A673 (cell line): ENCODE data around the gene RHOG. TPM values are rescaled to one million over a fixed set of nuclear protein-coding genes. Genes with fewer than 3 reads are reported as not detected.

Experiments
- BruUV-seq: library from RNA; stranded (reverse); fragments of 400-500 nt; replicated peaks from 2 replicates; lab custom pipeline; 2021; lab: Mats Ljungman, UMichigan
- CTCF ChIA-PET: fragments of 300-600 bp; sonication (Branson Sonifier 250); formaldehyde crosslinking; loops from one replicate; lab custom pipeline; 2022; ENCODE audit warnings: antibody characterized with exemption; lab: Charles Lee
- POLR2A ChIA-PET: fragments of 300-600 bp; sonication (Branson Sonifier 250); formaldehyde crosslinking; loops from one replicate; lab custom pipeline; 2022; ENCODE audit warnings: antibody characterized with exemption; ENCODE audit not compliant: low non-redundant PET; lab: Charles Lee
- DNase-seq: peaks from one replicate; pipeline ENCODE4 v3.0.0-alpha.2; 2015; ENCODE audit warnings: low spot score
- H3K27ac ChIP-seq: fragments of 200-600 bp; sonication (generic); 2 replicates; pipeline ENCODE4 v1.5.1; 2016; ENCODE audit warnings: mixed run types, low read depth, mild to moderate bottlenecking, mixed read lengths, antibody characterized with exemption, low read length; ENCODE audit not compliant: poor library complexity, severe bottlenecking
- H3K27me3 ChIP-seq: fragments of 200-600 bp; sonication (generic); replicated peaks from 2 replicates; pipeline ENCODE4 v1.6.1; 2017; ENCODE audit warnings: mixed run types, low read depth, mild to moderate bottlenecking, mixed read lengths, antibody characterized with exemption, low read length; ENCODE audit not compliant: insufficient read depth, poor library complexity
- H3K36me3 ChIP-seq: fragments of 200-600 bp; sonication (generic); 2 replicates; pipeline ENCODE4 v1.6.1; 2016; ENCODE audit warnings: mixed run types, mild to moderate bottlenecking, mixed read lengths, antibody characterized with exemption, low read length; ENCODE audit not compliant: insufficient read depth, poor library complexity, severe bottlenecking
- H3K4me1 ChIP-seq: fragments of 200-600 bp; sonication (generic); 2 replicates; pipeline ENCODE4 v1.6.1; 2017; ENCODE audit warnings: mixed run types, mild to moderate bottlenecking, mixed read lengths, antibody characterized with exemption, low read length; ENCODE audit not compliant: insufficient read depth, poor library complexity, severe bottlenecking
- H3K4me3 ChIP-seq: fragments of 200-600 bp; sonication (generic); 2 replicates; pipeline ENCODE4 v1.5.1; 2016; ENCODE audit warnings: low read depth, mixed run types, mild to moderate bottlenecking, mixed read lengths, low read length; ENCODE audit not compliant: poor library complexity, severe bottlenecking
- H3K9me3 ChIP-seq: fragments of 200-600 bp; sonication (generic); 2 replicates; pipeline ENCODE4 v1.6.1; 2016; ENCODE audit warnings: mixed run types, low read depth, mild to moderate bottlenecking, mixed read lengths, antibody characterized with exemption, low read length; ENCODE audit not compliant: poor library complexity, severe bottlenecking
- EZH2 ChIP-seq: fragments of 200-600 bp; sonication (generic); IDR thresholded peaks from 2 replicates; pipeline ENCODE4 v1.6.1; 2017; ENCODE audit warnings: borderline replicate concordance, low read depth, mild to moderate bottlenecking, mixed read lengths, antibody characterized with exemption, low read length; ENCODE audit not compliant: poor library complexity, severe bottlenecking
- intact Hi-C: fragments of 100-400 bp; cut with micrococcal nuclease; formaldehyde crosslinking; loops from one replicate; pipeline ENCODE4 v1.10.0; 2022; ENCODE audit not compliant: unreplicated experiment
- total RNA-seq: library from RNA; stranded (reverse); gene quantifications from 2 replicates; pipeline ENCODE4 v1.2.3, GENCODE V29; 2021
- TF ChIP-seq, protein P1 (sequence below): fragments of 300-800, 200-600 bp; sonication (generic); conservative IDR thresholded peaks from 2 replicates; pipeline ENCODE4 v1.5.1; 2017; ENCODE audit warnings: low read depth, mild to moderate bottlenecking, antibody characterized with exemption, low read length, moderate library complexity, mixed read lengths

Gene RHOG
- total RNA-seq, 1 experiment from 2014 or later = 33.9 TPM

DNA sequence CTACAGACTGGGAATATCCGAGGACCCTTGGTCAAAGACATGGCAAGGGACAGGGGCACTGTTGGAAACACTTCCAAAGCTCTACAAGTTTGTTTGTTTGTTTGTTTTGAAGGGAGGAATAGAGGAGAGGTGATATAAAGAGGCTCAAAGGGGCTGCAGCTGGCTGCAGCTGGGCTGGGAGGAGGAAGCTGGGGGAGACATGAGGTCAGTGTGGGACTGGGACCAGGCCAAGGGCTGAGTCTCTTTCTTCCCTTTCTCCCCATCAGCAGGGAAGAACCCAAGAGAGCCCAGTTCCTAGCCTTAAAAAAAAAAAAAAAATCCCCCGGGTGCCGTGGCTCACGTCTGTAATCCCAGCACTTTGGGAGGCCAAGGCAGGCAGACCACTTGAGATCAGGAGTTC lies 5.0 kb downstream of the RHOG start:
- H3K27me3 ChIP-seq = no peaks in the 10 kb centered on the region
- H3K4me3 ChIP-seq = no peak overlapping the region
- no peak overlapping the region for H3K27ac ChIP-seq
- no peaks in the 10 kb centered on the region for H3K36me3 ChIP-seq
- H3K9me3 ChIP-seq = no peaks in the 10 kb centered on the region
- DNase-seq = no peak
- intact Hi-C loops = no loop called here
- no TSS peak for BruUV-seq
- no peak for TF ChIP-seq EZH2
- TF ChIP-seq, protein P1, sequence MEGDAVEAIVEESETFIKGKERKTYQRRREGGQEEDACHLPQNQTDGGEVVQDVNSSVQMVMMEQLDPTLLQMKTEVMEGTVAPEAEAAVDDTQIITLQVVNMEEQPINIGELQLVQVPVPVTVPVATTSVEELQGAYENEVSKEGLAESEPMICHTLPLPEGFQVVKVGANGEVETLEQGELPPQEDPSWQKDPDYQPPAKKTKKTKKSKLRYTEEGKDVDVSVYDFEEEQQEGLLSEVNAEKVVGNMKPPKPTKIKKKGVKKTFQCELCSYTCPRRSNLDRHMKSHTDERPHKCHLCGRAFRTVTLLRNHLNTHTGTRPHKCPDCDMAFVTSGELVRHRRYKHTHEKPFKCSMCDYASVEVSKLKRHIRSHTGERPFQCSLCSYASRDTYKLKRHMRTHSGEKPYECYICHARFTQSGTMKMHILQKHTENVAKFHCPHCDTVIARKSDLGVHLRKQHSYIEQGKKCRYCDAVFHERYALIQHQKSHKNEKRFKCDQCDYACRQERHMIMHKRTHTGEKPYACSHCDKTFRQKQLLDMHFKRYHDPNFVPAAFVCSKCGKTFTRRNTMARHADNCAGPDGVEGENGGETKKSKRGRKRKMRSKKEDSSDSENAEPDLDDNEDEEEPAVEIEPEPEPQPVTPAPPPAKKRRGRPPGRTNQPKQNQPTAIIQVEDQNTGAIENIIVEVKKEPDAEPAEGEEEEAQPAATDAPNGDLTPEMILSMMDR = no peak
- H3K4me1 ChIP-seq = no peaks in the 10 kb centered on the region
- ChIA-PET POLR2A (interaction anchor here (0.6 kb wide), 1 partner anchor 9 kb away, joined by 3 read pairs; no protein-coding TSS in a partner anchor), CTCF (no interaction called here)

DNA sequence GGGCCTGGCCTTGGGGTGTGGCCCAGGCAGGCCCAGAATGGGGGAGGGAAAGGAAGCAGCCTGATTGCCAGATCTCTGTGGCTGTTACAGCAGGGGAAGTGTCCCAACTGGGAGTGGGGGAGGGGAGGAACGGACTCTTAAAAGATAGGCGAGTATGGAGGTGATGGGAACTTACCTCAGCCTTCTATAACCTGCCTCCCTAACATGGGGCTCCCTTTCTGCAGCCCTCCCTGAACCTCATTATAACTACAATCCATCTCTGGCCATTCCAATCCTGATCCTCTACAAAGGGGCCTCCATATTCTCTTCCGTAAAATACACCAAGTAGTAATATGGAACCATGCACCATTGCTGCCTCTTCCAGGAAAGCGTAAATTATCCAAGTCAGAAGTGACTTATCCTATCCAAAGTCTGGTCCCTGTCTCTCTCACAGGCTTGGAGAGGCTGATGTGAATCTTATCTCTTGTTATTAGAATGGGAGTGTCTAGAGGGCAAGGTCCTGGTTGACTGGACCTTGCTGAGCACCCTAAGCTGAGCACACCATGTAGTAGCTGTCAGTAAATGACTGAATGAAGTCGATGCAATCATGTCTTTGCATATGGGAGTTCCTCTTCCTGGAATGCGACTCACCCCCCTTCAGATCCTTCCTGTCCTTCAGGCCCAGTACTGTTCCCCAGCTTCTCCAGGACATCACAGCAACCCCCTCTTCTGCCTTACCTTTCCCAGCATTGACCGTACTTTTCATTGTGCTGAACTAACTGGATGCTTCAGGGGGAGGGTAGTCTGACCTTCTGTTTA lies 5.9 kb downstream of the RHOG start:
- no peak overlapping the region for H3K27ac ChIP-seq
- DNase-seq = no peak
- no peak overlapping the region for H3K4me3 ChIP-seq
- no peaks in the 10 kb centered on the region for H3K4me1 ChIP-seq
- no TSS peak for BruUV-seq
- intact Hi-C loops = no loop called here
- ChIA-PET CTCF (no interaction called here), POLR2A (no interaction called here)
- TF ChIP-seq, protein P1 = no peak
- no peak for TF ChIP-seq EZH2
- no peaks in the 10 kb centered on the region for H3K27me3 ChIP-seq
- H3K9me3 ChIP-seq = no peaks in the 10 kb centered on the region
- no peaks in the 10 kb centered on the region for H3K36me3 ChIP-seq

DNA sequence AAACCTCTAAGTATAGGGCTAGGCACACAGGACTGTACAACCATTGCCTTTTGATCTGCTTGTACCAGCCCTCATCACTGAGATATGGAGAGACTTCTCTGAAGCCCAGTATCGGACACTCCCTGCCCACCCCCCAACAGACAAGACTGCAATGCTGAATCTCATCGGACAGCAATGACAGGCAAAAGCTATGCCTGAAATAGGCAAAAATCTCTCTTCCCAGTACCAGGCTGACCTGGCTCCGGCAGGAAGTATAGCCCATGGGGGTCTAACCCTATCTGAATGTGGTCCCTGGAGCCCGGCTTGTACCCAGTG lies 6.5 kb downstream of the RHOG start:
- no peaks in the 10 kb centered on the region for H3K9me3 ChIP-seq
- BruUV-seq = no TSS peak
- no peak for DNase-seq
- no peaks in the 10 kb centered on the region for H3K36me3 ChIP-seq
- ChIA-PET CTCF (no interaction called here), POLR2A (no interaction called here)
- no peak overlapping the region for H3K4me3 ChIP-seq
- no peaks in the 10 kb centered on the region for H3K4me1 ChIP-seq
- H3K27me3 ChIP-seq = no peaks in the 10 kb centered on the region
- no peak for TF ChIP-seq EZH2
- TF ChIP-seq, protein P1 = no peak
- intact Hi-C loops = no loop called here
- H3K27ac ChIP-seq = no peak overlapping the region
